ENCODE measurements around the gene TUT1.

DNA sequence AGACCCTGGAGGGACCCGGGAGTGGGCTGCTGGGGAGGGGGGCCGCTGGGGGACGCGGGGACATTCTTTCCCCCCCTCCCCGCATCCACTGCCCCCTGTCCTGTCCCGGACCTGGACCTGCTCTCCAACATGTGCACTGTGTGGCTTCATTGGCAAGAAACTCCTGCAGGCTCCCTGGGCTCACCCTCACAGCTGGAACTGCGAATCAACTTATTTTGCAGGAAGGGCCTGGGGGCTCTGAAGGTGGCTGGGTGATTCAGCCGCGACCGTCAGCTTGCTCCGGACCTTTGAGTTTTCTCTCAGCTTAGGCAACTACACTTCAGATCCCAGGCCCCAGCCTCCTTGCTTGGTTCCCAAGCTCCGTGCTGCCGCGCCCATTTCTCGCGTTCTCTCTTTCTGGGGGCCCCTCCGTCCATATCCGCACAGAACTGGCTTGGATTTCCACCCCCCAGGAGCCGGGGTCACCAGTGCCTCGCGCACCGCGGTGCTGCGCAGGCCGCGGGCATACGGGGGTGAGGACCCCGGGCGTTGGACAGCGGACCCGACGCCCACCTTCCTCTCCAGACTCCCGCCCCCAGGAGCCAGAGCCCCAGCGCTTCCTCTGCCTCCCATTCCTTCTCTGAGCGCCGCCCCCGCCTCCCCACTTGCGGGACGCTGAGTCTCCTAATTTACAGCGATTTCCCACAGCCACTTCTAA is 44.2 kb downstream of the TUT1 start:
- TF ChIP-seq, protein P1, sequence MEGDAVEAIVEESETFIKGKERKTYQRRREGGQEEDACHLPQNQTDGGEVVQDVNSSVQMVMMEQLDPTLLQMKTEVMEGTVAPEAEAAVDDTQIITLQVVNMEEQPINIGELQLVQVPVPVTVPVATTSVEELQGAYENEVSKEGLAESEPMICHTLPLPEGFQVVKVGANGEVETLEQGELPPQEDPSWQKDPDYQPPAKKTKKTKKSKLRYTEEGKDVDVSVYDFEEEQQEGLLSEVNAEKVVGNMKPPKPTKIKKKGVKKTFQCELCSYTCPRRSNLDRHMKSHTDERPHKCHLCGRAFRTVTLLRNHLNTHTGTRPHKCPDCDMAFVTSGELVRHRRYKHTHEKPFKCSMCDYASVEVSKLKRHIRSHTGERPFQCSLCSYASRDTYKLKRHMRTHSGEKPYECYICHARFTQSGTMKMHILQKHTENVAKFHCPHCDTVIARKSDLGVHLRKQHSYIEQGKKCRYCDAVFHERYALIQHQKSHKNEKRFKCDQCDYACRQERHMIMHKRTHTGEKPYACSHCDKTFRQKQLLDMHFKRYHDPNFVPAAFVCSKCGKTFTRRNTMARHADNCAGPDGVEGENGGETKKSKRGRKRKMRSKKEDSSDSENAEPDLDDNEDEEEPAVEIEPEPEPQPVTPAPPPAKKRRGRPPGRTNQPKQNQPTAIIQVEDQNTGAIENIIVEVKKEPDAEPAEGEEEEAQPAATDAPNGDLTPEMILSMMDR (IDR thresholded peaks at IDR 0.05; ENCODE audit: low read depth, low read length, missing input control): no peak
- TF ChIP-seq ZBTB33 (IDR thresholded peaks at IDR 0.05): no peak
- TF ChIP-seq JUND (IDR thresholded peaks at IDR 0.05): no peak
- TF ChIP-seq YY1 (IDR thresholded peaks at IDR 0.05): no peak
- no peak for TF ChIP-seq TAF1 (conservative IDR thresholded peaks at IDR 0.05)
- TF ChIP-seq ATF3 (IDR thresholded peaks at IDR 0.05): no peak
- TF ChIP-seq, protein P2, sequence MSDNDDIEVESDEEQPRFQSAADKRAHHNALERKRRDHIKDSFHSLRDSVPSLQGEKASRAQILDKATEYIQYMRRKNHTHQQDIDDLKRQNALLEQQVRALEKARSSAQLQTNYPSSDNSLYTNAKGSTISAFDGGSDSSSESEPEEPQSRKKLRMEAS (IDR thresholded peaks at IDR 0.05): no peak
- no peak for TF ChIP-seq EGR1 (IDR thresholded peaks at IDR 0.05; ENCODE audit: low read depth in 2 of 2)

All from liver (tissue), 3 donors.